Measurements from ENCODE around the gene SORCS2. TPM values are rescaled to one million over a fixed set of nuclear protein-coding genes. Genes with fewer than 3 reads are reported as not detected.

The SORCS2 gene
- polyA plus RNA-seq, 1 of the 3 experiments (the other 2 are of a cell fraction): 1.6 TPM

DNA sequence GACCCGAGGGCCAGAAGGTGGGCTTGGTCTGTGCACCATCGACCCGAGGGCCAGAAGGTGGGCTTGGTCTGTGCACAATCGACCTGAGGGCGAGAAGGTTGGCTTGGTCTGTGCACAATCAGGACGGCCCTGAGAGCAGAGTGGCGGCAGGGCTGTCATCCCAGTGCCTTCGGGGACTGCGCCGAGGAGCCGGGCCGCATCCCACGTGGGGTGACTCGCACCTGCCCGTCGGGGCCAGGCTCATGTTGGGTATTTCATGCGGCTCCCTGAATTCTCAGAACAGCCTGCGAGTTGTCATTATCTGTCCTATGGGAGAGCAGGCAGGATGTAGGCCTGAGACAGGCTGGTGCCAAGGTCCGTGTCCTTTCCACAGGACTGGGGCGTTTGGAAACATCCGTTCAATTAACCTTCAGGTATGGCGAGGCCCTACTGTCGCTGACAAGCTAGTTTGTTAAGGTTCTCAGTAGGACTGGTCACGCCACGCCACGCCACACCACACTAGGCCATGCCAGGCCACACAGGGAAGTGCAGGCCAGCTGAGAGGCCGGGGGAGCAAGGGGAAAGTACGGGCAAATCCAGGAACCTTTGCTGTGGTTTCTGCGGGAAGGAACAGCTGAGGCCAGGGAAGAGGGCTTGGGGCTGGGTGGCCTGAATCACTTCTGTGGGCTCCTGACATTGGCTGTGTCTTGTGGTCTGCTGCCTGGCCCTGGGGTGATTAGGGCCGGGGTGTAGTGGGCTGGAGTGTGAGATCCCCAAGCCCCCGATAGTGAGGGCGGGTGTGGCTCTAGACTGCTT is 564.4 kb downstream of the SORCS2 start:
- Histone ChIP-seq H3K9me2 (no peaks in the 10 kb centered on the region), H3K4me3 (ENCODE audit: low read depth in 2 of 2, low read length in 1 of 2) (no peak overlapping the region), H3K4me1 (ENCODE audit: control insufficient read depth in 1 of 2, insufficient read depth in 2 of 2, low read depth in 1 of 2, low read length in 1 of 2) (no peaks in the 10 kb centered on the region; a peak in 1 of 4 replicates), H3K27me3 (ENCODE audit: insufficient read depth) (no peaks in the 10 kb centered on the region), H3K9ac (no peak overlapping the region), H3K9me3 (no peaks in the 10 kb centered on the region), H3K27ac (ENCODE audit: low read depth in 2 of 2, low read length in 1 of 2) (no peak overlapping the region; a peak in 1 of 4 replicates), H3F3A (replicated peaks; ENCODE audit: insufficient read depth) (peaks cover 18% of the 10 kb centered on the region), H4K20me1 (ENCODE audit: insufficient read depth) (peaks cover 27% of the 10 kb centered on the region), H2AFZ (ENCODE audit: low read depth) (no peak overlapping the region), H3K79me2 (ENCODE audit: insufficient read depth) (peaks cover 25% of the 10 kb centered on the region), H3K36me3 (replicated peaks in 1 of 2; ENCODE audit: control insufficient read depth in 1 of 2, insufficient read depth in 2 of 2, low read length in 1 of 2) (peaks cover 46 to 62% of the 10 kb centered on the region in 2 experiments), H3K4me2 (no peak overlapping the region)
- TF ChIP-seq, protein P1, sequence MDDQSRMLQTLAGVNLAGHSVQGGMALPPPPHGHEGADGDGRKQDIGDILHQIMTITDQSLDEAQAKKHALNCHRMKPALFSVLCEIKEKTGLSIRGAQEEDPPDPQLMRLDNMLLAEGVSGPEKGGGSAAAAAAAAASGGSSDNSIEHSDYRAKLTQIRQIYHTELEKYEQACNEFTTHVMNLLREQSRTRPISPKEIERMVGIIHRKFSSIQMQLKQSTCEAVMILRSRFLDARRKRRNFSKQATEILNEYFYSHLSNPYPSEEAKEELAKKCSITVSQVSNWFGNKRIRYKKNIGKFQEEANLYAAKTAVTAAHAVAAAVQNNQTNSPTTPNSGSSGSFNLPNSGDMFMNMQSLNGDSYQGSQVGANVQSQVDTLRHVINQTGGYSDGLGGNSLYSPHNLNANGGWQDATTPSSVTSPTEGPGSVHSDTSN (IDR thresholded peaks at IDR 0.05): no peak
- TF ChIP-seq SIN3A (IDR thresholded peaks at IDR 0.05; ENCODE audit: borderline replicate concordance, low read depth, low read length): no peak
- TF ChIP-seq YY1 (IDR thresholded peaks at IDR 0.05; ENCODE audit: low read depth): no peak
- no peak for TF ChIP-seq RXRA (IDR thresholded peaks at IDR 0.05; ENCODE audit: borderline replicate concordance, low read depth)
- no peak for TF ChIP-seq CHD2 (IDR thresholded peaks at IDR 0.05; ENCODE audit: low read length, partially characterized antibody)
- TF ChIP-seq, protein P2, sequence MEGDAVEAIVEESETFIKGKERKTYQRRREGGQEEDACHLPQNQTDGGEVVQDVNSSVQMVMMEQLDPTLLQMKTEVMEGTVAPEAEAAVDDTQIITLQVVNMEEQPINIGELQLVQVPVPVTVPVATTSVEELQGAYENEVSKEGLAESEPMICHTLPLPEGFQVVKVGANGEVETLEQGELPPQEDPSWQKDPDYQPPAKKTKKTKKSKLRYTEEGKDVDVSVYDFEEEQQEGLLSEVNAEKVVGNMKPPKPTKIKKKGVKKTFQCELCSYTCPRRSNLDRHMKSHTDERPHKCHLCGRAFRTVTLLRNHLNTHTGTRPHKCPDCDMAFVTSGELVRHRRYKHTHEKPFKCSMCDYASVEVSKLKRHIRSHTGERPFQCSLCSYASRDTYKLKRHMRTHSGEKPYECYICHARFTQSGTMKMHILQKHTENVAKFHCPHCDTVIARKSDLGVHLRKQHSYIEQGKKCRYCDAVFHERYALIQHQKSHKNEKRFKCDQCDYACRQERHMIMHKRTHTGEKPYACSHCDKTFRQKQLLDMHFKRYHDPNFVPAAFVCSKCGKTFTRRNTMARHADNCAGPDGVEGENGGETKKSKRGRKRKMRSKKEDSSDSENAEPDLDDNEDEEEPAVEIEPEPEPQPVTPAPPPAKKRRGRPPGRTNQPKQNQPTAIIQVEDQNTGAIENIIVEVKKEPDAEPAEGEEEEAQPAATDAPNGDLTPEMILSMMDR (IDR thresholded peaks at IDR 0.05): no peak
- TF ChIP-seq, protein P3, sequence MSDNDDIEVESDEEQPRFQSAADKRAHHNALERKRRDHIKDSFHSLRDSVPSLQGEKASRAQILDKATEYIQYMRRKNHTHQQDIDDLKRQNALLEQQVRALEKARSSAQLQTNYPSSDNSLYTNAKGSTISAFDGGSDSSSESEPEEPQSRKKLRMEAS (IDR thresholded peaks at IDR 0.05; ENCODE audit: low read depth): no peak
- no peak for TF ChIP-seq NFIC (IDR thresholded peaks at IDR 0.05; ENCODE audit: borderline replicate concordance)
- TF ChIP-seq TAF1 (IDR thresholded peaks at IDR 0.05; ENCODE audit: borderline replicate concordance, low read depth, low read length): no peak
- TF ChIP-seq, protein P4, sequence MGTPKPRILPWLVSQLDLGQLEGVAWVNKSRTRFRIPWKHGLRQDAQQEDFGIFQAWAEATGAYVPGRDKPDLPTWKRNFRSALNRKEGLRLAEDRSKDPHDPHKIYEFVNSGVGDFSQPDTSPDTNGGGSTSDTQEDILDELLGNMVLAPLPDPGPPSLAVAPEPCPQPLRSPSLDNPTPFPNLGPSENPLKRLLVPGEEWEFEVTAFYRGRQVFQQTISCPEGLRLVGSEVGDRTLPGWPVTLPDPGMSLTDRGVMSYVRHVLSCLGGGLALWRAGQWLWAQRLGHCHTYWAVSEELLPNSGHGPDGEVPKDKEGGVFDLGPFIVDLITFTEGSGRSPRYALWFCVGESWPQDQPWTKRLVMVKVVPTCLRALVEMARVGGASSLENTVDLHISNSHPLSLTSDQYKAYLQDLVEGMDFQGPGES (IDR thresholded peaks at IDR 0.05; ENCODE audit: low read depth, low read length): no peak
- TF ChIP-seq, protein P5, sequence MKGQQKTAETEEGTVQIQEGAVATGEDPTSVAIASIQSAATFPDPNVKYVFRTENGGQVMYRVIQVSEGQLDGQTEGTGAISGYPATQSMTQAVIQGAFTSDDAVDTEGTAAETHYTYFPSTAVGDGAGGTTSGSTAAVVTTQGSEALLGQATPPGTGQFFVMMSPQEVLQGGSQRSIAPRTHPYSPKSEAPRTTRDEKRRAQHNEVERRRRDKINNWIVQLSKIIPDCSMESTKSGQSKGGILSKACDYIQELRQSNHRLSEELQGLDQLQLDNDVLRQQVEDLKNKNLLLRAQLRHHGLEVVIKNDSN (IDR thresholded peaks at IDR 0.05; ENCODE audit: borderline replicate concordance, low read depth): no peak
- whole genome bisulfite sequencing (ENCODE audit: low lambda C conversion rate): 94% methylated on average over 7 of the region's 32 CpGs
- no peak for DNase-seq
- POLR2A ChIA-PET: no interaction called here
- CTCF ChIA-PET: interaction anchor here (1.1 to 7.4 kb wide), 4 partner anchors 13 to 605 kb away, joined by 3 to 135 read pairs (median 9); no protein-coding TSS in a partner anchor

Measured in SK-N-SH (cell line).